Stomach smooth muscle (tissue), 2 donors: Measurements from ENCODE around the gene DHRS12.

ENCODE experiments used
- H3K27ac ChIP-seq: one replicate; pipeline ENCODE4 v1.7.0; 2013; ENCODE audit warnings: mild to moderate bottlenecking, low read length, inconsistent platforms
- H3K27me3 ChIP-seq, 2 donors: one replicate each; pipeline ENCODE4 v1.7.0; 2013; ENCODE audit warnings: low read length in 2 of 2; ENCODE audit not compliant: insufficient read depth in 2 of 2, control insufficient read depth in 1 of 2
- H3K36me3 ChIP-seq, 2 donors: one replicate each; pipeline ENCODE4 v1.7.0; 2013; ENCODE audit warnings: low read length in 2 of 2; ENCODE audit not compliant: control insufficient read depth in 2 of 2, insufficient read depth in 2 of 2
- H3K4me1 ChIP-seq: one replicate; pipeline ENCODE4 v1.7.0; 2013; ENCODE audit warnings: low read length; ENCODE audit not compliant: control insufficient read depth, insufficient read depth
- H3K4me3 ChIP-seq, 2 donors: one replicate each; pipeline ENCODE4 v1.7.0; 2013; ENCODE audit warnings: low read length in 2 of 2
- H3K9ac ChIP-seq, 2 donors: one replicate each; pipeline ENCODE4 v1.7.0; 2013; ENCODE audit warnings: low read length in 2 of 2, mild to moderate bottlenecking in 1 of 2
- H3K9me3 ChIP-seq, 2 donors: one replicate each; pipeline ENCODE4 v1.7.0; 2013; ENCODE audit warnings: low read length in 2 of 2; ENCODE audit not compliant: control insufficient read depth in 2 of 2
- donor health status: healthy.
- donor health status: Pancreatic carcinoma.

DHRS12 gene

DNA sequence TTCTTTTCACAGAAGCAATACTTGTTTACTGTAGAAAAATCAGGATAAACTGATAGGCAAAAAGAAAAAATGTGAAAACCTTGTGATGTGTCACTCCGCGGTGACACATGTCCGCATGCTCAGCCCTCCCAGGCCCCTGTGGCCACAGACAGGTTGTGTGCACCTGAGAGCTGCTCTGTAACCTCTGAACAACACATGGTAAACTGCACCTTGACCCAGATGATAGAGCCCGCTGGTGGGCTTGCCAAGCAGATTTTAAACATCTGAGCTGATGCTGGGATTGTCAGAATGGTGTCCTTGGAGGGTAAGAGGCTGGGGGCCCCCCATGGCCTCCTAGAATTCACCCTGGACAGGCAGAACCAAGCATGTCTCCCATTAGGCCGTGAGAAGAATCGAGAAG lies 33.8 kb downstream of the DHRS12 start:
- Histone ChIP-seq H3K4me1 (peaks cover 4% of the 10 kb centered on the region), H3K27ac (peak overlapping the region; percentile 70), H3K36me3 (peaks cover 9 to 18% of the 10 kb centered on the region in 2 donors), H3K27me3 (no peaks in the 10 kb centered on the region), H3K9ac (no peak overlapping the region), H3K9me3 (no peaks in the 10 kb centered on the region), H3K4me3 (no peak overlapping the region)

DNA sequence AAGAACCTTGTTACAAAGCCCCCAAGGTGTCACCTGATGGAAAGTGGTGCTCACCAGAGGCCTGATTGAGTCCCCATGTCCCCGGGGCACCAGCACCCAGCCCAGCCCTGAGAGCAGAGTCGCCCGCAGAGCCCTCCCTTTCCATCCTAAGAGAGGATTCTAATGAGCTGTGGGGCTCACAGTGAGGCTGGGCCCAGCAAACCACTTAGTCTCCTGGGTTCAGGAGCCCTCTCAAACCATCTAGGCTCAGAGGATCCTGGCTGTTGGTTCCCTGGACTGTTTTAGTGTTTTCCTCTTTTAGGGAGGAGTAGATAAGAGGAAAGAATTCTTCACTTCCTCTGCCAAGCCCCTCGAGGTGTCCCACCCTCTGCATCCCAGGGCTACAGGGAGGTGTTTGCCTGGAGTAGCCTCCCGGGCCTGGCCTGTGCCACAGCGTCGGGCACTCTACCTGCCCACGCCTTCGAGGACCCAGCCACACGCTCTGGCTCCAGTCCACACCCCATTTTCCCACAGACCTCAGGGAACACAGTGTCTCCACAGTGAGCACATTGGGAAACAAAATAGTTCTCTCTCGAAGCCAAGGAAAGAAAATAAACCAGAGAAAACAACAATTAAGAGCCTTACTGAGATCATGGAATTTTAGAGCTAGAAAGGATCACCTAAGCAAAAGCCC lies 34.4 kb downstream of the DHRS12 start:
- Histone ChIP-seq H3K36me3 (peaks cover 9 to 18% of the 10 kb centered on the region in 2 donors), H3K27ac (peak overlapping the region; percentile 70)

DNA sequence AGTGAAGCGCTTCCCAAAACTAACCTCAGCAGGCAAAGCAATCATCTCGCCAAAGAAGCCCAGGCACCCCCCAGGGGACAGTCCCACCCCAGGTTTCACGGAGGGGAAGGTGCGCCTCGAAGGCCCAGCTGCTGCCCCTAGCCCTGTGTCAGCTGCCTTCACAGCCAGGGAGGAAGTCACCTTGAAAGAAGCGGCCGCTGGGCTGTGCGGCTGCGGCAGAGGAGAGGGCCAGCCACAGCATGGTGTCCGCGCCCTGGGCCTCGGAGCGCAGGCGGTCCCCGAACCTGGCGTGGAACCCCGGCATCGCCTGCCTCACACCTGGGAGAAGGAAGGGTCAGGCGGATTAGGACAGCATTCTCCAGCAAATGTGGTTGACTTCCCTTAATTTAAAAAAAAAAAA lies 35.0 kb downstream of the DHRS12 start:
- Histone ChIP-seq H3K4me1 (peaks cover 15% of the 10 kb centered on the region), H3K4me3 (no peak overlapping the region), H3K9me3 (no peaks in the 10 kb centered on the region), H3K36me3 (peaks cover 9 to 18% of the 10 kb centered on the region in 2 donors), H3K27me3 (no peaks in the 10 kb centered on the region), H3K9ac (no peak overlapping the region), H3K27ac (peak overlapping the region; percentile 37)

More for the DNA sequence above, 34.4 kb downstream of the DHRS12 start:
- peaks cover 9% of the 10 kb centered on the region for H3K4me1 ChIP-seq
- no peaks in the 10 kb centered on the region for H3K27me3 ChIP-seq
- no peaks in the 10 kb centered on the region for H3K9me3 ChIP-seq
- H3K4me3 ChIP-seq, result no peak overlapping the region
- H3K9ac ChIP-seq, result no peak overlapping the region

DNA sequence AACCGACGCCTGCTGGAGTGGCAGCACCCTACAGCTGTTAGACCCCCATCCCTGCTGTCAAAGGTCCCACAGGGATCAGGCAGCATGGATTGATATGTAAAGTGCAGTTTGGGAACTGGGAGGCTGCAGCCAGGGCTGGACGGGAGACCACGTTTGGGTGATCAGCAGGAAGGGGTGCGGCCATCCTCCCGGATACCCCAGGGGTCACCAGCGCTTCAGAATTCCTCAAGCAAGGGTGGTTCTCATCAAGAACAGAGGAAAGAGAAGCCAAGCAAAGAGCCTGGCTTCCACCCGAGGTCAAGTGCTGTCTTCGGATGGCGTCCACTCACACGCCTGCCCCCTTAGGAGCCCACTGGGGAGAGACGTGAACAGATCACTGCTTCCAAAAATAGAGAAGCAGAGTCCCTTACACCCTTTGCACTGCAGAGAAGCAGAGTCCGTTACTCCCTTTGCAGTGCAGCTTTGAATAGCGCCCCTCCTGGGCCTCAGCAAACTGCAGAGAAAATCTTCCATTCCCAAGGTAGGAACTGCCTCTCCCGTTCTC lies 35.5 kb downstream of the DHRS12 start:
- Histone ChIP-seq H3K4me3 (no peak overlapping the region), H3K27me3 (no peaks in the 10 kb centered on the region), H3K27ac (no peak overlapping the region), H3K36me3 (peaks cover 6 to 18% of the 10 kb centered on the region in 2 donors), H3K9me3 (no peaks in the 10 kb centered on the region), H3K9ac (no peak overlapping the region), H3K4me1 (peaks cover 16% of the 10 kb centered on the region)

DNA sequence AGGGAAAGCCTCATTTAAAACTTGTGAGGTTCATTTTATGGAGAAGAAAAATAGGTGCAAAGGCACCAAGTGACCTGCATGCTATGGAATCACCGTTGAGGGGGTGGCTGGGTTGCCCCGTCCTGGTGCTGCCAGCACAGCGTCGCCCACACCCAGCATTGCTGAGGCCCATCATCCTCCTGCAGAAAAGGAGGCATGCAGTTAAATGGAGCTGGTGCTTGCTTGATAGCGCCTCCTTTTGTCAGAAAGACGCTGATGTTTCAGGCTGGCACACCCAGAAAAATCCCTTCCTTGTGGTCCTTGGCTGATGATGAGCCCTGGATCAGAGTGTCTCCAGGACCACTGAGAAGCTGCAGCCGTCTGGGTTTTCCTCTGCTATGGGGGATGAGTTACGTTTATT lies 36.9 kb downstream of the DHRS12 start:
- Histone ChIP-seq H3K4me3 (no peak overlapping the region), H3K4me1 (peaks cover 16% of the 10 kb centered on the region), H3K36me3 (peaks cover 4 to 18% of the 10 kb centered on the region in 2 donors), H3K9ac (no peak overlapping the region), H3K9me3 (no peaks in the 10 kb centered on the region), H3K27me3 (no peaks in the 10 kb centered on the region), H3K27ac (no peak overlapping the region)

DNA sequence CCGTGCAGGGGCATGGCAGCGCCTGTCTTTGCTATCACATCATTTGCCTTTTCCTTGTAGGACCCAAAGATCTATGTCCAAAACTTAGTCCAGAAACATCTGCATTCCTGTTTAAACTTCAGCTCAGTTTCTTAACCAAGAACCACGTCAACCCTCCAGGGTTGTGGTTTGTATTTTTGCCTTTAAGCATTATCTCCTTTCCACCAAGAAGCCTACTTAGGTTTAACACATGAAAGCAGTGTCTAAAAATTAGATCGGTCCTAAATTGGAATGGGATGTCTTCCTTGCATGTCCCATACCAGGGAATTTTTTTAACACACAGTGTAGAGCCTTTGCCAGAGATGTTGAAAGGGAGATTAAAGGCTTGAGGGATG lies 38.8 kb downstream of the DHRS12 start:
- no peak overlapping the region for H3K9ac ChIP-seq
- H3K4me1 ChIP-seq, result peaks cover 16% of the 10 kb centered on the region
- H3K36me3 ChIP-seq, result peaks cover 6 to 15% of the 10 kb centered on the region in 2 donors
- H3K27me3 ChIP-seq, result no peaks in the 10 kb centered on the region
- H3K4me3 ChIP-seq, result peak overlapping the region in 1 of 2 donors; percentile 35
- H3K9me3 ChIP-seq, result no peaks in the 10 kb centered on the region
- H3K27ac ChIP-seq, result peak overlapping the region; percentile 69

DNA sequence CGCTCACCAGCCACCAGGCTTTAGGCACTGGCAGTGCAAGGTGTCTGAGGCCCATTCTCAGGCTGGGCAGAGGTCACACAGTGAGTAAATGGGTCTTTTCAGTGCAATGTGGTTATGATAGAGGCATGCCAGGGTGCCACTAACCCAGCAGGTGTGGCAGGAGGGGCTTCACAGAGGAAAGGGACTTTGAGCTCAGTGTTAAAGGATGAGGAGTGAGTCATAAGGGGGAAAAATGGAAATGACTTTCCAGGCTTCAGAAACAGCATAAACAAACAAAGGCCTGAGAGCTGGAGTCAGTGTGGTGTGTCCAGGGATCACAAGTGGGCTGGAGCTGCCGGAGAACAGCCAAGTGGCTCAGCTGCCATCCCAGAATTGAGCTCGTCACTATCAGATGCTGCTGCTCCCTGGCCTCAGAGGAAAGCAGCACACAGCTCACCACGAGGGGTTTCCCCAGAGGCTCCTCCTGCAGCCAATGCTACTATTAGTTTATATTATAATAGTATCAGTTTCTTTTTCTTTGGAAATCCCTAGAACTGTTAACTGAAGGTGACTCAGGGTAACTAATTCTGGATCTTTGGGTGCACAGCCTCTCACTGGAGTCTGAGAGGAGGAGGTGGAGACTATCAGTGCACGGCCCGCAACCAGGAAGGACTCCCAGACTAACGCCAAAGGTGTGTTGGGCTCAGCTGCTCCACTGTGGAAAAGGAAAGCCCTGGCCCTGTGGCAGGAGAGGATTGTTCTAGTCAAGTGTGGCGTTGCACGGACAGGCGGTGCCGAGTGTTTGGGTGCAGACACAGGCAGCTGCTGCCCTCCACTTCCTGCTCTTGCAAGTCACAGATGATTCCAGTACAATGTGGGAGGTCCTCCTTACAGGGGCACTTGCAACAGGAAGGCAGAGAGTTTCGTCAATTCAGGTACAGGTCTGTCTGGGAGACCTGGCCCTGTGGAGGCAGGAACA lies 39.5 kb downstream of the DHRS12 start:
- Histone ChIP-seq H3K4me1 (peaks cover 16% of the 10 kb centered on the region), H3K27me3 (no peaks in the 10 kb centered on the region), H3K36me3 (peaks cover 7 to 15% of the 10 kb centered on the region in 2 donors), H3K9me3 (no peaks in the 10 kb centered on the region), H3K4me3 (peak overlapping the region in 1 of 2 donors; percentile 35), H3K9ac (no peak overlapping the region), H3K27ac (peak overlapping the region; percentile 69)

DNA sequence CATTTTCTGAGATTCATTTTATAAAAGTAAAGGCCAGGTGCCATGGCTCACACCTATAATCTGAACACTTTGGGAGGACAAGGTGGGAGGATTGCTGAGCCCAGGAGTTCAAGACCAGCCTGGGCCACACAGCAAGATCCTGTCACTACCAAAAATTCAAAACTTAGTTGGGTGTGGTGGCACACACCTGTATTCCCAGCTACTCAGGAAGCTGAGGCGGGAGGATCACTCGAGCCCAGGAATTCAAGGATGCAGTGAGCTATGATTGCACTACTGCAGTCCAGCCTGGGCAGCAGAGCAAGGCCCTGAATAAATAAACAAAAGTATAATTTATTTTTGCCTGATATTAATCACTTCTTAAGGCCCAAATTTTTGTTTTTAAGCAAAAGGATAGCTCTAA lies 40.5 kb downstream of the DHRS12 start:
- Histone ChIP-seq H3K36me3 (peaks cover 9 to 12% of the 10 kb centered on the region in 2 donors), H3K27me3 (no peaks in the 10 kb centered on the region), H3K9ac (no peak overlapping the region), H3K27ac (no peak overlapping the region), H3K4me1 (peaks cover 14% of the 10 kb centered on the region), H3K9me3 (no peaks in the 10 kb centered on the region), H3K4me3 (no peak overlapping the region)

DNA sequence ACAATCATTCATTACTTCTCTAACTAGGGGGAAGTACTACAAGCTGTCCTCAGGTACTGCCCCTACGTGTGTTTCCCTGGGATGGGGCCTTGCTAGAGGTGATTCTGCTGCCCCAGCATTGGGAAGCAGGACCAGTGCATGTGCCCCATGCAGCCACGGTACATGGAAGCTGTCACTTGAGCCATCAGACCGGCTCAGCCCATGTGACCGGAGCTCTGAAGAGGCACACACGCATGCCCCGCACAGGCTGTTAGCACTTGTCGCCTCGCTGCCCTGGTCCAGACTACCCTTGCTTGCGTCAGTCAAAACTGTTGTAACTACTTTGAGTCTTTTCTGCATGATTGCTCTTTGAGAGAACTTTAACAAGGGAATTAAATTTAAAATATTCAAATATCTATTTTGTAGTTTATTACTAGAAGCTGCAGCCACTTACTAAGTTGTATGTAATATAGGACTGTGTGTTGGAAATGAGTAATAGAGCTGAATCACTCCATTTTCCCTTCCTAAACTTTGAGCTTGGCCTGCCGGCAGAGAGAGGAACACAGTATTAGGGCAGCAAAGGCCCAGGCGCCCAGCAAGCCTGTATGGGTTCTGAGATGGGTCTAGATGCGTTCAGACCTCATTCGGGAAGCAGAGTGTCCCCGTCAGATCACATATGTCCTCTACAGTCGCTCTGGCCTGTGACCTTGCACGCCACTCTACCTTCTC lies 42.2 kb downstream of the DHRS12 start:
- Histone ChIP-seq H3K9ac (no peak overlapping the region), H3K9me3 (no peaks in the 10 kb centered on the region), H3K4me1 (peaks cover 14% of the 10 kb centered on the region), H3K4me3 (no peak overlapping the region), H3K36me3 (peaks cover 9 to 17% of the 10 kb centered on the region in 2 donors), H3K27ac (no peak overlapping the region), H3K27me3 (no peaks in the 10 kb centered on the region)

DNA sequence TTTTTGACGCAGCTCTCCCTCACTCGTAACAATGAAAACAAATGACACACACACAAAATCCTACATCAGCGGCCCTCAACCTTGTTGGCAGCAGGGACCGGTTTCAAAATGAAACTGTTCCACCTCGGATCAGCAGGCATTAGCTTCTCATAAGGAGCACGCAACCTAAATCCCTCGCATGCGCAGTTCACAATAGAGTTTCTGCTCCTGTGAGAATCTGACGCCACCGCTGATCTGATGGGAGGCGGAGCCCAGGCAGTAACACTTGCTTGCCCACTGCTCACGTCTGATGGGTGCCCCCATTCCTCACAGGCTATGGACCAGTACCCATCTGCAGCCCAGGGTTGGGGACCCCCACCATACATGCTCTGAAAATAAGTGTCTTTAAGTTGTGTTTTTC lies 43.4 kb downstream of the DHRS12 start:
- peaks cover 12 to 23% of the 10 kb centered on the region in 2 donors for H3K36me3 ChIP-seq
- peak overlapping the region; percentile 58 to 67 for H3K9ac ChIP-seq
- peaks cover 14% of the 10 kb centered on the region for H3K4me1 ChIP-seq
- H3K4me3 ChIP-seq, result peak overlapping the region; percentile 26 to 54
- H3K27me3 ChIP-seq, result no peaks in the 10 kb centered on the region
- H3K9me3 ChIP-seq, result no peaks in the 10 kb centered on the region
- peak overlapping the region; percentile 67 for H3K27ac ChIP-seq
